Measurements from ENCODE around the gene PRUNE1. TPM values are rescaled to one million over a fixed set of nuclear protein-coding genes. Genes with fewer than 3 reads are reported as not detected.

The PRUNE1 gene
- total RNA-seq, 2 donors from 2014 or later = 20.4 to 21.5 TPM

GRCh38 chr1:151011154-151011850 lies 3.1 kb downstream of the PRUNE1 start:
- Histone ChIP-seq H3K4me1 (peaks cover 10% of the 10 kb centered on the region), H3K27me3 (no peaks in the 10 kb centered on the region), H3K9ac (ENCODE audit: low read depth in 2 of 2, low read length in 2 of 2) (no peak overlapping the region), H3K36me3 (no peaks in the 10 kb centered on the region), H3K27ac (no peak overlapping the region), H3K9me3 (no peaks in the 10 kb centered on the region), H3K4me3 (no peak overlapping the region)
- no peak for TF ChIP-seq CTCF (IDR thresholded peaks at IDR 0.05)
- no peak for DNase-seq
- intact Hi-C loops (cut with DNase I) = no loop called here

- no peaks in the 10 kb centered on the region for H3K27me3 ChIP-seq
- no peaks in the 10 kb centered on the region for H3K9me3 ChIP-seq
- H3K27ac ChIP-seq = peak overlapping the region; percentile 54
- H3K36me3 ChIP-seq = no peaks in the 10 kb centered on the region
- no peak for TF ChIP-seq CTCF (IDR thresholded peaks at IDR 0.05)
- intact Hi-C loops (cut with DNase I) = no loop called here
- no peaks in the 10 kb centered on the region for H3K4me1 ChIP-seq
- no peak overlapping the region for H3K4me3 ChIP-seq
- H3K9ac ChIP-seq (ENCODE audit: low read depth in 2 of 2, low read length in 2 of 2) = peak overlapping the region in 1 of 2 donors; percentile 53
- DNase-seq = peak; percentile 72
Observed at GRCh38 chr1:151012684-151013471, 4.6 kb downstream of the PRUNE1 start.

GRCh38 chr1:151013518-151013917 lies 5.3 kb downstream of the PRUNE1 start:
- Histone ChIP-seq H3K36me3 (no peaks in the 10 kb centered on the region), H3K27ac (peak overlapping the region; percentile 54), H3K9ac (ENCODE audit: low read depth in 2 of 2, low read length in 2 of 2) (peak overlapping the region in 1 of 2 donors; percentile 53), H3K4me1 (no peaks in the 10 kb centered on the region), H3K9me3 (no peaks in the 10 kb centered on the region), H3K4me3 (no peak overlapping the region), H3K27me3 (no peaks in the 10 kb centered on the region)
- TF ChIP-seq CTCF (IDR thresholded peaks at IDR 0.05) = no peak
- intact Hi-C loops (cut with DNase I) = no loop called here
- DNase-seq = peak; percentile 41

GRCh38 chr1:151024540-151025146 lies 16.4 kb downstream of the PRUNE1 start:
- no peaks in the 10 kb centered on the region for H3K27me3 ChIP-seq
- no peaks in the 10 kb centered on the region for H3K9me3 ChIP-seq
- H3K36me3 ChIP-seq = peaks cover 3% of the 10 kb centered on the region
- no peak overlapping the region for H3K4me3 ChIP-seq
- no peaks in the 10 kb centered on the region for H3K4me1 ChIP-seq
- intact Hi-C loops (cut with DNase I) = loop anchor here (10.0 kb wide), 1 partner anchor 130 kb away; the partner anchor contains the start of gene TNFAIP8L2
- no peak overlapping the region for H3K9ac ChIP-seq (ENCODE audit: low read depth in 2 of 2, low read length in 2 of 2)
- TF ChIP-seq CTCF (IDR thresholded peaks at IDR 0.05) = peak; percentile 48
- no peak overlapping the region for H3K27ac ChIP-seq
- peak; percentile 83 for DNase-seq

GRCh38 chr1:151026460-151026859 lies 18.2 kb downstream of the PRUNE1 start:
- H3K36me3 ChIP-seq = peaks cover 3% of the 10 kb centered on the region
- no peak for TF ChIP-seq CTCF (IDR thresholded peaks at IDR 0.05)
- H3K9me3 ChIP-seq = no peaks in the 10 kb centered on the region
- no peak for DNase-seq
- no peak overlapping the region for H3K27ac ChIP-seq
- intact Hi-C loops (cut with DNase I) = loop anchor here (10.0 kb wide), 1 partner anchor 128 kb away; the partner anchor contains the start of gene TNFAIP8L2
- no peak overlapping the region for H3K4me3 ChIP-seq
- H3K4me1 ChIP-seq = no peaks in the 10 kb centered on the region
- no peaks in the 10 kb centered on the region for H3K27me3 ChIP-seq
- no peak overlapping the region for H3K9ac ChIP-seq (ENCODE audit: low read depth in 2 of 2, low read length in 2 of 2)

All from colonic mucosa (tissue), 4 donors.